ENCODE data around the gene ZNF606. TPM values are rescaled to one million over a fixed set of nuclear protein-coding genes. Genes with fewer than 3 reads are reported as not detected.
"Not testable (repeated sequence)": the region's sequence is repeated elsewhere in the genome, so short reads cannot be mapped to it uniquely, and the experiment has no call there.

The ZNF606 gene
- total RNA-seq, 1 experiment from 2014 or later: 16.1 TPM

- DNase-seq (ENCODE audit: low read depth, low spot score): no peak
- Histone ChIP-seq H3K4me1 (ENCODE audit: control insufficient read depth, insufficient read depth, low read length) (no peaks in the 10 kb centered on the region), H3K4me3 (ENCODE audit: low read depth in 2 of 2, low read length in 2 of 2) (no peak overlapping the region), H3K27ac (ENCODE audit: low read length) (no peak overlapping the region), H3K27me3 (ENCODE audit: control insufficient read depth, insufficient read depth, low read length) (no peaks in the 10 kb centered on the region), H3K9me3 (ENCODE audit: control insufficient read depth, insufficient read depth, low read depth, low read length) (peaks cover 29% of the 10 kb centered on the region; the same call in 1 of the 2 replicates), H3K36me3 (ENCODE audit: control insufficient read depth, insufficient read depth, low read length) (0 out of 2 replicates have a peak, but pooled peaks cover 3% of the 10 kb centered on the region)
- BruUV-seq (replicated peaks): no TSS peak
- ChIA-PET CTCF (no interaction called here), POLR2A (no interaction called here)
- no peak for ATAC-seq
- in situ Hi-C loops (cut with HindIII; ENCODE audit: low pct_unique_long_range_greater_than_20kb, low sequenced_read_pairs): no loop called here
- intact Hi-C loops (cut with micrococcal nuclease; ENCODE audit: unreplicated experiment): no loop called here
- no peak for TF ChIP-seq POLR2AphosphoS5 (IDR thresholded peaks at IDR 0.05; ENCODE audit: low read depth, low read length)
- no peak for TF ChIP-seq CTCF (IDR thresholded peaks at IDR 0.05)
- TF ChIP-seq REST (IDR thresholded peaks at IDR 0.05; ENCODE audit: insufficient read depth in 1 of 2, low read depth in 2 of 2, low read length in 1 of 2): no peak
- no peak for TF ChIP-seq TCF7L2 (IDR thresholded peaks at IDR 0.05; ENCODE audit: low read depth, low read length)
- no peak for TF ChIP-seq SIN3A (IDR thresholded peaks at IDR 0.05; ENCODE audit: borderline replicate concordance, insufficient read depth, low read depth, low read length)
Observed at GRCh38 chr19:58009301-58009665, 6.7 kb upstream of the ZNF606 start.

GRCh38 chr19:58008877-58009276 lies 6.3 kb upstream of the ZNF606 start:
- H3K27ac ChIP-seq (ENCODE audit: low read length); in situ Hi-C loops (cut with HindIII; ENCODE audit: low pct_unique_long_range_greater_than_20kb, low sequenced_read_pairs); BruUV-seq (replicated peaks); POLR2A ChIA-PET; H3K27me3 ChIP-seq (ENCODE audit: control insufficient read depth, insufficient read depth, low read length); intact Hi-C loops (cut with micrococcal nuclease; ENCODE audit: unreplicated experiment); H3K4me1 ChIP-seq (ENCODE audit: control insufficient read depth, insufficient read depth, low read length); DNase-seq (ENCODE audit: low read depth, low spot score); H3K36me3 ChIP-seq (ENCODE audit: control insufficient read depth, insufficient read depth, low read length); ATAC-seq; H3K4me3 ChIP-seq (ENCODE audit: low read depth in 2 of 2, low read length in 2 of 2); CTCF ChIA-PET: not testable (repeated sequence)
- peaks cover 33% of the 10 kb centered on the region; the same call in 1 of the 2 replicates for H3K9me3 ChIP-seq (ENCODE audit: control insufficient read depth, insufficient read depth, low read depth, low read length)

- ChIA-PET POLR2A (no interaction called here), CTCF (no interaction called here)
- TF ChIP-seq CTCF (IDR thresholded peaks at IDR 0.05) (no peak), SIN3A (IDR thresholded peaks at IDR 0.05; ENCODE audit: borderline replicate concordance, insufficient read depth, low read depth, low read length) (no peak)
- H3K4me1 ChIP-seq (ENCODE audit: control insufficient read depth, insufficient read depth, low read length): no peaks in the 10 kb centered on the region
- no peak overlapping the region for H3K27ac ChIP-seq (ENCODE audit: low read length)
- intact Hi-C loops (cut with micrococcal nuclease; ENCODE audit: unreplicated experiment): no loop called here
- H3K9me3 ChIP-seq (ENCODE audit: control insufficient read depth, insufficient read depth, low read depth, low read length): peaks cover 36% of the 10 kb centered on the region; the same call in 1 of the 2 replicates
- in situ Hi-C loops (cut with HindIII; ENCODE audit: low pct_unique_long_range_greater_than_20kb, low sequenced_read_pairs): no loop called here
- H3K27me3 ChIP-seq (ENCODE audit: control insufficient read depth, insufficient read depth, low read length): no peaks in the 10 kb centered on the region
- no TSS peak for BruUV-seq (replicated peaks)
- no peak overlapping the region for H3K4me3 ChIP-seq (ENCODE audit: low read depth in 2 of 2, low read length in 2 of 2)
- ATAC-seq: no peak
- DNase-seq (ENCODE audit: low read depth, low spot score): no peak
- 0 out of 2 replicates have a peak, but pooled peaks cover 3% of the 10 kb centered on the region for H3K36me3 ChIP-seq (ENCODE audit: control insufficient read depth, insufficient read depth, low read length)
Observed at GRCh38 chr19:58007285-58007684, 4.7 kb upstream of the ZNF606 start.

Measured in Panc1 (cell line).